Hair follicular keratinocyte (primary cell): ENCODE results near the gene MAN1A2. TPM values are rescaled to one million over a fixed set of nuclear protein-coding genes. Genes with fewer than 3 reads are reported as not detected.

Experiments
- total RNA-seq: library from RNA; depleted of rRNA; stranded (reverse); fragments of >200 nt; gene quantifications from 2 replicates; pipeline ENCODE4 v1.2.3, GENCODE V29; 2015

MAN1A2 gene
- total RNA-seq: 14.8 and 26.0 TPM in 2 replicates

GRCh38 chr1:117367046-117368025, at the start of gene MAN1A2:
Gene MAN1A2, plus strand, starts transcription at chr1:117367449. Its CDS starts 735 bp downstream, at chr1:117368184.

Other genes starting within 250 kb of the MAN1A2 start
- 1.6 and 2.7 TPM in 2 replicates for gene TRIM45, start 245.7 kb upstream of the MAN1A2 start, total RNA-seq
- not detected in 2 replicates for gene VTCN1, start 156.5 kb upstream of the MAN1A2 start, total RNA-seq
- gene TENT5C, start 238.6 kb downstream of the MAN1A2 start, total RNA-seq: 0.15 and 0.16 TPM in 2 replicates